Muscle of leg (tissue), 11 donors: ENCODE data around the gene NEIL1. TPM values are rescaled to one million over a fixed set of nuclear protein-coding genes. Genes with fewer than 3 reads are reported as not detected.
"Not testable (repeated sequence)": the region's sequence is repeated elsewhere in the genome, so short reads cannot be mapped to it uniquely, and the experiment has no call there.

Source experiments
- DNase-seq: peaks from one replicate; pipeline ENCODE4 v3.0.0; 2013
- H3K27ac ChIP-seq: one replicate; pipeline ENCODE4 v1.5.1; 2013; ENCODE audit warnings: mild to moderate bottlenecking, low read length, control low read depth
- H3K27me3 ChIP-seq: one replicate; pipeline ENCODE4 v1.6.1; 2013; ENCODE audit warnings: low read length; ENCODE audit not compliant: control insufficient read depth, insufficient read depth
- H3K36me3 ChIP-seq: one replicate; pipeline ENCODE4 v1.6.1; 2013; ENCODE audit warnings: low read length; ENCODE audit not compliant: control insufficient read depth, insufficient read depth
- H3K4me1 ChIP-seq: one replicate; pipeline ENCODE4 v1.6.1; 2013; ENCODE audit warnings: low read length; ENCODE audit not compliant: control insufficient read depth, insufficient read depth
- H3K4me3 ChIP-seq: one replicate; pipeline ENCODE4 v1.5.1; 2013; ENCODE audit warnings: low read length, control low read depth
- H3K9me3 ChIP-seq: replicated peaks from 2 replicates; pipeline ENCODE4 v1.6.1; 2013; ENCODE audit warnings: low read depth, low read length; ENCODE audit not compliant: control insufficient read depth
- WGBS: methylation state at CpG from one replicate; pipeline ENCODE4 v1.1.5; 2013; ENCODE audit warnings: missing lambda C conversion rate; ENCODE audit not compliant: insufficient coverage; 5-methylcytosine and 5-hydroxymethylcytosine counted together
- polyA plus RNA-seq, 8 donors: library from polyadenylated mRNA; unstranded; fragments of 120-200 nt; gene quantifications; one replicate each; pipeline versions ENCODE4 v1.2.1 to v1.2.3, GENCODE V29; 2013; ENCODE audit warnings: inconsistent platforms in 1 of 8, low replicate concordance in 1 of 8; ENCODE audit not compliant: insufficient read length in 8 of 8, insufficient read depth in 1 of 8
- total RNA-seq: library from RNA; stranded (reverse); fragments of 120-200 nt; gene quantifications from one replicate; pipeline ENCODE4 v1.2.4, GENCODE V29; 2013

NEIL1 gene
- total and polyA plus RNA-seq, 9 donors = 3.3 to 12.0 (median 7.6) TPM

GRCh38 chr15:75313116-75313845 is 33.6 kb upstream of the NEIL1 start:
- no peak for DNase-seq
- no peak overlapping the region for H3K4me3 ChIP-seq
- no peaks in the 10 kb centered on the region for H3K36me3 ChIP-seq
- H3K27me3 ChIP-seq = peaks cover 4% of the 10 kb centered on the region
- no peaks in the 10 kb centered on the region for H3K4me1 ChIP-seq
- 81% methylated on average over 7 of the region's 13 CpGs for WGBS
- no peak overlapping the region for H3K27ac ChIP-seq
- H3K9me3 ChIP-seq = no peaks in the 10 kb centered on the region

- no peaks in the 10 kb centered on the region for H3K9me3 ChIP-seq
- H3K27me3 ChIP-seq = peaks cover under 1% of the 10 kb centered on the region
- no peak overlapping the region for H3K4me3 ChIP-seq
- 58% methylated on average over 4 of the region's 5 CpGs for WGBS
- no peaks in the 10 kb centered on the region for H3K4me1 ChIP-seq
- H3K36me3 ChIP-seq = no peaks in the 10 kb centered on the region
- H3K27ac ChIP-seq = no peak overlapping the region
- no peak for DNase-seq
Measured at GRCh38 chr15:75314552-75315290, 32.1 kb upstream of the NEIL1 start.

- not testable (repeated sequence) for H3K4me1 ChIP-seq, H3K9me3 ChIP-seq, DNase-seq, H3K4me3 ChIP-seq, H3K27me3 ChIP-seq, H3K36me3 ChIP-seq, H3K27ac ChIP-seq
- WGBS = 49% methylated on average over 3 of the region's 5 CpGs
Measured at GRCh38 chr15:75319231-75319897, 27.5 kb upstream of the NEIL1 start.

- H3K4me3 ChIP-seq = no peak overlapping the region
- H3K4me1 ChIP-seq = no peaks in the 10 kb centered on the region
- WGBS = 91% methylated on average over 6 of the region's 6 CpGs
- H3K36me3 ChIP-seq = no peaks in the 10 kb centered on the region
- DNase-seq = no peak
- no peaks in the 10 kb centered on the region for H3K27me3 ChIP-seq
- no peak overlapping the region for H3K27ac ChIP-seq
- no peaks in the 10 kb centered on the region for H3K9me3 ChIP-seq
Measured at GRCh38 chr15:75321711-75322110, 25.1 kb upstream of the NEIL1 start.

- no peak overlapping the region for H3K27ac ChIP-seq
- WGBS = no CpG with 5 or more reads among the region's 4 CpGs
- H3K9me3 ChIP-seq = no peaks in the 10 kb centered on the region
- H3K4me3 ChIP-seq = no peak overlapping the region
- no peaks in the 10 kb centered on the region for H3K4me1 ChIP-seq
- H3K27me3 ChIP-seq = no peaks in the 10 kb centered on the region
- no peaks in the 10 kb centered on the region for H3K36me3 ChIP-seq
- DNase-seq = no peak
Measured at GRCh38 chr15:75325922-75326321, 20.9 kb upstream of the NEIL1 start.

GRCh38 chr15:75327005-75327404 is 19.8 kb upstream of the NEIL1 start:
- H3K27ac ChIP-seq = no peak overlapping the region
- no peak for DNase-seq
- H3K4me3 ChIP-seq = no peak overlapping the region
- no peaks in the 10 kb centered on the region for H3K36me3 ChIP-seq
- H3K27me3 ChIP-seq = no peaks in the 10 kb centered on the region
- whole genome bisulfite sequencing = 89% methylated on average over 3 of the region's 4 CpGs
- no peaks in the 10 kb centered on the region for H3K4me1 ChIP-seq
- no peaks in the 10 kb centered on the region for H3K9me3 ChIP-seq

GRCh38 chr15:75327491-75327890 is 19.3 kb upstream of the NEIL1 start:
- H3K27ac ChIP-seq = no peak overlapping the region
- no peak for DNase-seq
- H3K36me3 ChIP-seq = no peaks in the 10 kb centered on the region
- H3K4me1 ChIP-seq = no peaks in the 10 kb centered on the region
- H3K9me3 ChIP-seq = no peaks in the 10 kb centered on the region
- no peak overlapping the region for H3K4me3 ChIP-seq
- H3K27me3 ChIP-seq = no peaks in the 10 kb centered on the region
- 61% methylated on average over 3 of the region's 3 CpGs for WGBS

GRCh38 chr15:75328493-75329314 is 18.1 kb upstream of the NEIL1 start:
- Histone ChIP-seq H3K27ac (no peak overlapping the region), H3K4me3 (no peak overlapping the region), H3K9me3 (no peaks in the 10 kb centered on the region), H3K4me1 (no peaks in the 10 kb centered on the region), H3K36me3 (no peaks in the 10 kb centered on the region), H3K27me3 (no peaks in the 10 kb centered on the region)
- 70% methylated on average over 9 of the region's 10 CpGs for WGBS
- no peak for DNase-seq

GRCh38 chr15:75329571-75329970 is 17.3 kb upstream of the NEIL1 start:
- Histone ChIP-seq H3K4me3 (no peak overlapping the region), H3K36me3 (no peaks in the 10 kb centered on the region), H3K27me3 (no peaks in the 10 kb centered on the region), H3K27ac (no peak overlapping the region), H3K9me3 (no peaks in the 10 kb centered on the region), H3K4me1 (no peaks in the 10 kb centered on the region)
- WGBS = 83% methylated on average over 1 of the region's 2 CpGs
- DNase-seq = no peak

GRCh38 chr15:75332093-75332492 is 14.7 kb upstream of the NEIL1 start:
- H3K9me3 ChIP-seq, H3K36me3 ChIP-seq, H3K4me1 ChIP-seq, DNase-seq, H3K4me3 ChIP-seq, H3K27me3 ChIP-seq, H3K27ac ChIP-seq: not testable (repeated sequence)
- no CpG with 5 or more reads among the region's 7 CpGs for WGBS
